Gastrocnemius medialis (tissue), 4 donors: ENCODE measurements around the gene PIK3CD.

ENCODE experiments used
- CTCF ChIP-seq, 5 experiments: fragments of 450-650 bp in 3 of 5; fragments of 200-600 bp in 2 of 5; sonication (generic) in 2 of 5; IDR thresholded peaks in 4 of 5; conservative IDR thresholded peaks in 1 of 5; 1 replicate in 4 of 5; 2 replicates in 1 of 5; pipeline ENCODE4 v1.5.1; 2016 to 2019; ENCODE audit warnings: antibody characterized with exemption in 5 of 5, mild to moderate bottlenecking in 3 of 5, moderate library complexity in 3 of 5
- POLR2A ChIP-seq, 2 donors: fragments of 450-650 bp; IDR thresholded peaks; one replicate each; pipeline ENCODE4 v1.6.1; 2017; ENCODE audit warnings: antibody characterized with exemption in 2 of 2, mild to moderate bottlenecking in 2 of 2, moderate library complexity in 2 of 2

GRCh38 chr1:9723068-9723805 lies 71.7 kb downstream of the PIK3CD start:
- TF ChIP-seq CTCF (IDR thresholded peaks at IDR 0.05 in 4 of 5, conservative IDR thresholded peaks at IDR 0.05 in 1 of 5) (no peak), POLR2A (IDR thresholded peaks at IDR 0.05) (no peak)
